ENCODE data around the gene BTBD10.

Gene BTBD10

GRCh38 chr11:13465909-13466371, 2.9 kb upstream of the BTBD10 start:
- H3K4me2 ChIP-seq (ENCODE audit: low read depth, low read length, poor library complexity, severe bottlenecking): peak overlapping the region; percentile 20
- H3K4me3 ChIP-seq (ENCODE audit: insufficient read depth, low read length, poor library complexity, severe bottlenecking): no peak overlapping the region
- H3K9me3 ChIP-seq (ENCODE audit: insufficient read depth, low read length): no peaks in the 10 kb centered on the region
- H3F3A ChIP-seq (ENCODE audit: insufficient read depth): peaks cover 7% of the 10 kb centered on the region
- no peaks in the 10 kb centered on the region for H3K9me2 ChIP-seq (replicated peaks; ENCODE audit: insufficient read depth, low read length)
- no peak overlapping the region for H2AFZ ChIP-seq (ENCODE audit: low read depth, low read length, severe bottlenecking)
- peak; percentile 82 for TF ChIP-seq CTCF (IDR thresholded peaks at IDR 0.05; ENCODE audit: insufficient read depth, low read length, poor library complexity, severe bottlenecking)
- no peak for TF ChIP-seq EZH2phosphoT487 (conservative IDR thresholded peaks at IDR 0.05; ENCODE audit: low read length)
- peaks cover 20% of the 10 kb centered on the region for H3K79me2 ChIP-seq (ENCODE audit: insufficient read depth, low read length)
- H3K27me3 ChIP-seq (ENCODE audit: low read length): no peaks in the 10 kb centered on the region
- H3K36me3 ChIP-seq (ENCODE audit: low read length): no peaks in the 10 kb centered on the region
- H3K9ac ChIP-seq (ENCODE audit: low read length): no peak overlapping the region
- no peaks in the 10 kb centered on the region for H4K20me1 ChIP-seq (ENCODE audit: low read depth, low read length)
- no peak overlapping the region for H3K27ac ChIP-seq (ENCODE audit: low read depth, low read length)

GRCh38 chr11:13463779-13464290, 813 bp upstream of the BTBD10 start:
- Histone ChIP-seq H3K4me3 (ENCODE audit: insufficient read depth, low read length, poor library complexity, severe bottlenecking) (peak overlapping the region; percentile 83), H3K27ac (ENCODE audit: low read depth, low read length) (peak overlapping the region; percentile 64), H4K20me1 (ENCODE audit: low read depth, low read length) (no peaks in the 10 kb centered on the region)

GRCh38 chr11:13462311-13462900, 616 bp downstream of the BTBD10 start:
- Histone ChIP-seq H2AFZ (ENCODE audit: low read depth, low read length, severe bottlenecking) (peak overlapping the region; percentile 79), H3K4me2 (ENCODE audit: low read depth, low read length, poor library complexity, severe bottlenecking) (peak overlapping the region; percentile 85), H3K9me2 (replicated peaks; ENCODE audit: insufficient read depth, low read length) (no peaks in the 10 kb centered on the region), H3K27ac (ENCODE audit: low read depth, low read length) (peak overlapping the region; percentile 48), H3K36me3 (ENCODE audit: low read length) (no peaks in the 10 kb centered on the region), H3K4me3 (ENCODE audit: insufficient read depth, low read length, poor library complexity, severe bottlenecking) (peak overlapping the region; percentile 83), H4K20me1 (ENCODE audit: low read depth, low read length) (no peaks in the 10 kb centered on the region), H3K9me3 (ENCODE audit: insufficient read depth, low read length) (no peaks in the 10 kb centered on the region), H3K9ac (ENCODE audit: low read length) (peak overlapping the region; percentile 86), H3K27me3 (ENCODE audit: low read length) (no peaks in the 10 kb centered on the region), H3F3A (ENCODE audit: insufficient read depth) (peaks cover 7% of the 10 kb centered on the region), H3K79me2 (ENCODE audit: insufficient read depth, low read length) (peaks cover 52% of the 10 kb centered on the region)
- TF ChIP-seq CTCF (IDR thresholded peaks at IDR 0.05; ENCODE audit: insufficient read depth, low read length, poor library complexity, severe bottlenecking) (no peak), EZH2phosphoT487 (conservative IDR thresholded peaks at IDR 0.05; ENCODE audit: low read length) (no peak)

More at GRCh38 chr11:13463779-13464290, 813 bp upstream of the BTBD10 start:
- H3K9ac ChIP-seq (ENCODE audit: low read length): peak overlapping the region; percentile 86
- no peaks in the 10 kb centered on the region for H3K9me3 ChIP-seq (ENCODE audit: insufficient read depth, low read length)
- H2AFZ ChIP-seq (ENCODE audit: low read depth, low read length, severe bottlenecking): peak overlapping the region; percentile 67
- H3K79me2 ChIP-seq (ENCODE audit: insufficient read depth, low read length): peaks cover 38% of the 10 kb centered on the region
- H3K27me3 ChIP-seq (ENCODE audit: low read length): no peaks in the 10 kb centered on the region
- H3K9me2 ChIP-seq (replicated peaks; ENCODE audit: insufficient read depth, low read length): no peaks in the 10 kb centered on the region
- H3F3A ChIP-seq (ENCODE audit: insufficient read depth): peaks cover 7% of the 10 kb centered on the region
- no peaks in the 10 kb centered on the region for H3K36me3 ChIP-seq (ENCODE audit: low read length)
- TF ChIP-seq CTCF (IDR thresholded peaks at IDR 0.05; ENCODE audit: insufficient read depth, low read length, poor library complexity, severe bottlenecking): no peak
- TF ChIP-seq EZH2phosphoT487 (conservative IDR thresholded peaks at IDR 0.05; ENCODE audit: low read length): no peak
- H3K4me2 ChIP-seq (ENCODE audit: low read depth, low read length, poor library complexity, severe bottlenecking): peak overlapping the region; percentile 91
